Measurements from ENCODE around the gene ANKRD13B.
"Not testable (repeated sequence)": the region's sequence is repeated elsewhere in the genome, so short reads cannot be mapped to it uniquely, and the experiment has no call there.

ANKRD13B gene

GRCh38 chr17:29650396-29650795 lies 57.5 kb downstream of the ANKRD13B start:
- DNase-seq: no peak

DNA sequence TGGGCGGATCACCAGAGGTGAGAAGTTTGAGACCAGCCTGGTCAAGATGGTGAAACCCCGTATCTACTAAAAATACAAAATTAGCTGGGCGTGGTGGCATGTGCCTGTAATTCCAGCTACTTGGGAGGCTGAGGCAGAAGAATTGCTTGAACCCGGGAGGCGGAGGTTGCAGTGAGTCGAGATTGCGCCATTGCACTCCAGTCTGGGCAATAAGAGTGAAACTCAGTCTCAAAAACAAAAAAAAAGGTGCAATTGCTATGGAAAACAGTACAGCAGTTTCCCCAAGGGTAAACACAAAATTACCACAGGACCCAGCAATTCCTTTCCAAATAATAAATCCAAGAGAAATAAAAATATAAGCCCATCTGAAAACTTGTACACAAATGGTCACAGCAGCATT lies 59.0 kb downstream of the ANKRD13B start:
- DNase-seq: not testable (repeated sequence)

DNA sequence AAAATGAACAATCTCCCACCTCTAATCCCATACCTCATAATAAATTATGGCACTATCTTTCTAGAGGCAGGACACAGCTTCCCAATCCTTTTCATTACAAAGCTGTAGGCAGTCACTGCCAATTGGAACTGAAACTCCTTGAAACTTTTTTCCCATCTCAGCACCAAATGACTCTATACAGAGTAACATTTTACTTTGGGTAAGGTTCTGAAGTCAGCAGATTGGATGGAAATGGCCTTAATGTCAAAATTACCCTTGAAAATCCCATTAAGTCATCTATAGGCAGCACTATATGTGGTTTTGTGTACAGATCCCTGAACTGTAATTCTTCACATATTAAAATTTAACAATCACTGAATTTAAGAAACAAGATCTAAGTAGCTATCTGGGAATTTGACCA lies 60.0 kb downstream of the ANKRD13B start:
- DNase-seq: no peak

GRCh38 chr17:29653995-29654714 lies 61.2 kb downstream of the ANKRD13B start:
- DNase-seq: no peak

DNA sequence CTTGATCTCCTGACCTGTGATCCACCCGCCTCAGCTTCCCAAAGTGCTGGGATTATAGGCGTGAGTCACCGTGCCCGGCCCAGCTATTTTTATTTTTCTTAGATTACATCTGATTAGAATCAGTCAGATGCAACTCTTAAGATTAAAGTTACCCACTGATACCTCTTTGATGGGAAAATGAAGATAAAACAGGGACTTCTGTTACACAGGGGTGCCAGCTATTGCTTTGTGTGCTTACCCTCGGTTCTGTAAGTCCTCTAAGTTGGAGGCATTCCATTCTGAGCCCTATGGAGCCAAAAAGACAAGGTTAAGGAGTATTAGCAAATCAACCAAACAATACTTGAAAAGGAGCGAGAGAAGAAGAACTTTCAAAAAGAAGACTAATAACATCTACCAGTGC lies 62.4 kb downstream of the ANKRD13B start:
- no peak for DNase-seq

DNA sequence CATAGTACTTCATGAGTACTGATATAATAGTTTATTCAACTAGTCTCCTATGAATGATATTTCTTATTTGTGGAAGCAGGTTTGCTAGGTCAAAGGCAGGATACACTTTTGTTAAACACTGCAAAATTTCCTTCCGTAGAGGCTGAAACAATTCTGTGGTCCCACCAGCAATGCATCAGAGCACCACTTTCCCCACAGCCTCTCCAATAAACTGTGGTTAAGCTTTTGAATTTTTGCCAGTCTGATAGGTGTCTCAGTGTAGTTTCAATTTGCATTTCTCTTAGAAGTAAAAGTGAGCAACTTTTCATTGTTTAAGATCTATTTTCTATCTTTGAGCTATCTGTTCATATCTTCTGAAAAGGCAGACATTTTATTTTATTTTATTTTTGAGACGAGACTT lies 66.2 kb downstream of the ANKRD13B start:
- no peak for DNase-seq

DNA sequence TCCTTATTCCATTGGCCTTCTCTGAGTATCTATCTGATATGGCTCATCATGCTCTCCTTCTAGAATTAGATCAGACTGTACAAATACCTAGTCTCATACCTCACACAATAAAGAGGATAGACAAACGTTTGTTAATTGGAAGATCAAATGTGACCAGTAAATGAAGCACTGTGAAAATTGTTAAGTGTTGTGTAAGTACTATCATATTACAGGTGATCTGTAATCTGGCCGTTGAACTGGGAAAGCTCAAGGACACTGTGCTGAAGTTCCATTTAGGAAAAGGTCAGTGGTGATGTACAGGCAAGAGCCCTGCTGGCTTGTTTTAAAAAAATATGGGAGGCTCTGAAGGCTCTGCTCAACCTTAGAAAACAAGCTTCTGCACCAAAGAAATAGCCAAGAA lies 68.3 kb downstream of the ANKRD13B start:
- no peak for DNase-seq

GRCh38 chr17:29663155-29663554 lies 70.2 kb downstream of the ANKRD13B start:
- DNase-seq: no peak
